ENCODE measurements around the gene ZNF607. TPM values are rescaled to one million over a fixed set of nuclear protein-coding genes. Genes with fewer than 3 reads are reported as not detected.

ZNF607 gene
- total and polyA plus RNA-seq, 2 of the 8 experiments (the other 6 are each of a cell fraction or from before 2014, with no cell fraction given) = 6.7 to 15.9 TPM

- no peak overlapping the region for H2AFZ ChIP-seq (ENCODE audit: low read length)
- H3K4me2 ChIP-seq (ENCODE audit: insufficient read depth in 1 of 2, low read depth in 2 of 2, low read length in 2 of 2) = no peak overlapping the region
- no peaks in the 10 kb centered on the region for H3K9me3 ChIP-seq (ENCODE audit: insufficient read depth in 2 of 2, low read depth in 1 of 2, low read length in 1 of 2)
- no peak overlapping the region for H3K4me3 ChIP-seq (ENCODE audit: extremely low read depth in 1 of 4, insufficient read depth in 2 of 4, low read depth in 3 of 4, low read length in 4 of 4)
- H4K20me1 ChIP-seq (replicated peaks in 1 of 2; ENCODE audit: control insufficient read depth in 1 of 2, insufficient read depth in 2 of 2, low read length in 2 of 2) = no peaks in the 10 kb centered on the region
- no peak overlapping the region for H3K56ac ChIP-seq (replicated peaks; ENCODE audit: insufficient read length, low read depth, low read length)
- H3K4me1 ChIP-seq (replicated peaks in 1 of 4; ENCODE audit: control insufficient read depth in 3 of 4, insufficient read depth in 4 of 4, low read length in 3 of 4) = no peaks in the 10 kb centered on the region
- no peak overlapping the region for H3K18ac ChIP-seq (ENCODE audit: extremely low read depth, low read length)
- H4K91ac ChIP-seq (replicated peaks; ENCODE audit: insufficient read length, low read length) = no peak overlapping the region
- no peaks in the 10 kb centered on the region; a peak in 1 of 8 replicates for H3K36me3 ChIP-seq (ENCODE audit: control insufficient read depth in 2 of 4, insufficient read depth in 4 of 4, low read length in 3 of 4)
- POLR2A ChIA-PET (ENCODE audit: partially characterized antibody) = interaction anchor here (1.1 to 1.5 kb wide), 2 partner anchors 54 to 137 kb away, joined by 4 to 7 read pairs; partner anchors contain the start of gene ZNF573
- no peak overlapping the region for H2BK120ac ChIP-seq (replicated peaks; ENCODE audit: low read depth, low read length)
- no peak overlapping the region for H3K9ac ChIP-seq (replicated peaks in 1 of 4; ENCODE audit: extremely low read depth in 1 of 4, low read depth in 3 of 4, low read length in 3 of 4)
- no peak overlapping the region for H3K23ac ChIP-seq (ENCODE audit: insufficient read length)
- no peak overlapping the region for H3K4ac ChIP-seq (replicated peaks; ENCODE audit: insufficient read length, low read depth, low read length)
- no peaks in the 10 kb centered on the region for H3K79me1 ChIP-seq (ENCODE audit: low read depth, low read length)
- H3K79me2 ChIP-seq (ENCODE audit: control insufficient read depth in 1 of 2, insufficient read depth in 2 of 2, low read length in 2 of 2) = no peaks in the 10 kb centered on the region
- H2BK5ac ChIP-seq (ENCODE audit: low read depth, low read length) = no peak overlapping the region
- H2BK12ac ChIP-seq (ENCODE audit: low read depth, low read length) = no peak overlapping the region
- H3K27ac ChIP-seq (ENCODE audit: low read depth, low read length) = no peak overlapping the region
- no peaks in the 10 kb centered on the region for H3K23me2 ChIP-seq (ENCODE audit: low read depth, low read length)
- no peak overlapping the region for H3K14ac ChIP-seq (ENCODE audit: insufficient read length)
- TF ChIP-seq ZNF274 (IDR thresholded peaks at IDR 0.05; ENCODE audit: borderline replicate concordance, extremely low read depth, low read length) (no peak), POU5F1 (IDR thresholded peaks at IDR 0.05; ENCODE audit: low read depth, low read length) (no peak), BACH1 (IDR thresholded peaks at IDR 0.05; ENCODE audit: low read length) (no peak), SP1 (IDR thresholded peaks at IDR 0.05; ENCODE audit: low read depth, low read length) (no peak), BRCA1 (IDR thresholded peaks at IDR 0.05; ENCODE audit: low read depth, low read length) (no peak), E2F6 (IDR thresholded peaks at IDR 0.05) (no peak), POLR2A (IDR thresholded peaks at IDR 0.05; ENCODE audit: control extremely low read depth in 1 of 2, low read depth in 2 of 2, low read length in 2 of 2) (no peak), JUND (IDR thresholded peaks at IDR 0.05; ENCODE audit: low read length) (no peak), GTF2F1 (IDR thresholded peaks at IDR 0.05; ENCODE audit: borderline replicate concordance, low read depth, low read length) (no peak), KDM1A (IDR thresholded peaks at IDR 0.05; ENCODE audit: borderline replicate concordance, low read length) (no peak), CTBP2 (IDR thresholded peaks at IDR 0.05; ENCODE audit: borderline replicate concordance, insufficient read depth, insufficient read length, low read length) (no peak), SIN3A (conservative IDR thresholded peaks at IDR 0.05 in 1 of 2, IDR thresholded peaks at IDR 0.05 in 1 of 2; ENCODE audit: low read depth in 1 of 2, low read length in 2 of 2) (no peak), SAP30 (IDR thresholded peaks at IDR 0.05; ENCODE audit: insufficient read depth, insufficient replicate concordance, low read length) (no peak)
- DNase-seq (ENCODE audit: low read depth in 1 of 2, low spot score in 2 of 2) (no peak), FAIRE-seq (no peak)
- H2BK15ac ChIP-seq (ENCODE audit: low read length) = no peak overlapping the region
- 84% methylated on average over 2 of the region's 2 CpGs; no CpG with 5 or more reads in 1 of the 2 experiments for WGBS, 2 experiments (ENCODE audit: extremely low coverage in 1 of 2, insufficient coverage in 1 of 2, insufficient read length in 1 of 2, insufficient replicate concordance in 2 of 2, low coverage in 1 of 2, low lambda C conversion rate in 2 of 2, missing lambda C conversion rate in 1 of 2)
- no peak overlapping the region for H4K8ac ChIP-seq (ENCODE audit: extremely low read depth, insufficient read depth, low read length)
- H3K27me3 ChIP-seq (replicated peaks in 1 of 4; ENCODE audit: control insufficient read depth in 3 of 4, extremely low read depth in 1 of 4, insufficient read depth in 3 of 4, low read length in 3 of 4) = no peaks in the 10 kb centered on the region
- CTCF ChIA-PET (ENCODE audit: partially characterized antibody) = interaction anchor here (0.6 kb wide), 1 partner anchor 328 kb away, joined by 6 read pairs; no protein-coding TSS in a partner anchor
- H2AK5ac ChIP-seq (ENCODE audit: low read depth, low read length) = no peak overlapping the region
- no peak overlapping the region for H4K5ac ChIP-seq (ENCODE audit: insufficient read length, low read depth, low read length)
- H2BK20ac ChIP-seq (ENCODE audit: low read length) = no peak overlapping the region
Observed at GRCh38 chr19:37725181-37725580, 5.6 kb upstream of the ZNF607 start.
